LNCaP clone FGC (cell line): Measurements from ENCODE around the gene POP5.
"Not testable (repeated sequence)": the region's sequence is repeated elsewhere in the genome, so short reads cannot be mapped to it uniquely, and the experiment has no call there.

Experiments
- DNase-seq: peaks from one replicate; pipeline ENCODE4 v3.0.0-alpha.2; 2011; ENCODE audit warnings: low read depth
- H3K4me3 ChIP-seq: 2 replicates; pipeline ENCODE4 v1.5.1; 2011; ENCODE audit warnings: mild to moderate bottlenecking, low read depth, low read length, control low read depth
- TF ChIP-seq, protein P1 (sequence below): IDR thresholded peaks from 2 replicates; pipeline ENCODE4 v1.5.1; 2012; ENCODE audit warnings: mild to moderate bottlenecking; ENCODE audit not compliant: control insufficient read depth, insufficient read depth; ENCODE audit errors: extremely low read depth

Gene POP5

DNA sequence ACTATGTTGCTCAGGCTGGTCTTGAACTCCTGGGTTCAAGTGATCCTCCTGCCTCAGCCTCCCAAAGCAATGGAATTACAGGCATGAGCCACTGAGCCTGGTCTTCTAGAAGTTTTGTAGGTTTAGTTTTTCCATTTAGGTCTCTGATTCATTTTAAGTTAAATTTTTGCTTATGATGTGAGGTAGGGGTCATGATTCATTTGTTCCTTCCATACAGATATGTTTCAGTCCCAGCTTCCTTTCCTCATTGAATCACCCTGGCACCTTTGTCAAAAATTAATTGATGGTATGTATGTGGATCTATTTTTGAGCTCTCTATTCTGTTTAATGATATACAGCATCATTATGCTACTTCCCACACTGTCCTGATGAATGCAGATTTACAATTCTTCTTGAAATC, 33.6 kb upstream of the POP5 start:
- no peak for DNase-seq
- TF ChIP-seq, protein P1, sequence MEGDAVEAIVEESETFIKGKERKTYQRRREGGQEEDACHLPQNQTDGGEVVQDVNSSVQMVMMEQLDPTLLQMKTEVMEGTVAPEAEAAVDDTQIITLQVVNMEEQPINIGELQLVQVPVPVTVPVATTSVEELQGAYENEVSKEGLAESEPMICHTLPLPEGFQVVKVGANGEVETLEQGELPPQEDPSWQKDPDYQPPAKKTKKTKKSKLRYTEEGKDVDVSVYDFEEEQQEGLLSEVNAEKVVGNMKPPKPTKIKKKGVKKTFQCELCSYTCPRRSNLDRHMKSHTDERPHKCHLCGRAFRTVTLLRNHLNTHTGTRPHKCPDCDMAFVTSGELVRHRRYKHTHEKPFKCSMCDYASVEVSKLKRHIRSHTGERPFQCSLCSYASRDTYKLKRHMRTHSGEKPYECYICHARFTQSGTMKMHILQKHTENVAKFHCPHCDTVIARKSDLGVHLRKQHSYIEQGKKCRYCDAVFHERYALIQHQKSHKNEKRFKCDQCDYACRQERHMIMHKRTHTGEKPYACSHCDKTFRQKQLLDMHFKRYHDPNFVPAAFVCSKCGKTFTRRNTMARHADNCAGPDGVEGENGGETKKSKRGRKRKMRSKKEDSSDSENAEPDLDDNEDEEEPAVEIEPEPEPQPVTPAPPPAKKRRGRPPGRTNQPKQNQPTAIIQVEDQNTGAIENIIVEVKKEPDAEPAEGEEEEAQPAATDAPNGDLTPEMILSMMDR, result no peak
- no peak overlapping the region for H3K4me3 ChIP-seq

DNA sequence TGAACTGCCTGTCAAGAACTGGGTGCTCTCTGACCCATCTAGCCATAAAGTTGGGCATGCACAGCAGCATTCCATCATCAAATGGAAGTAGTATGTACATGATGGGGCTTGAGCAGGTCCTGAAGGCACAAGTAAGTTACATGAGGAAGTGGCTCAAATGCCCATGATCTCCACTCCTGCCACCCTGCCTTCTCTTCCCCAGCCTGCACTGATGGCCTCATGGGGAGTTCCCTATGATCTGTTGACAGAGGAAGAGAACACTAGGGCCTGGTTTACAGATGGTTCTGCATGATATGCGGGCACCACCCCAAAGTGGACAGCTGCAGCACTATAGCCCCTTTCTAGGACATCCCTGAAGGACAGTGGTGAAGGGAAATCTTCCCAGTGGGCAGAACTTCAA, 30.3 kb upstream of the POP5 start:
- not testable (repeated sequence) for DNase-seq, H3K4me3 ChIP-seq

DNA sequence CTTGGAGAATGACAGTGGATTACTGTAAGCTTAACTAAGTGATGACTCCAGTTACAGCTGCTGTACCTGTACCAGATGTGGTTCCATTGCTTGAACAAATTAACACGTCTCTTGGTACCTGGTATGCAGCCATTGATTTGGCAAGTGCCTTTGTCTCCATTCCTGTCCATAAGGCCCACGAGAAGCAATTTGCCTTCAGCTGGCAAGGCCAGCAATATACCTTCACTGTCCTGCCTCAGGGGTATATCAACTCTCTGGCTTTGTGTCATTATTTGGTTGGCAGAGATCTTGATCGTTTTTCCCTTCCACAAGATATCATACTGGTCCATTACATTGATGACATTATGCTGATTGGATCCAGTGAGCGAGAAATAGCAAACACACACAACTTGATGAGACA, 29.4 kb upstream of the POP5 start:
- no peak overlapping the region for H3K4me3 ChIP-seq
- TF ChIP-seq, protein P1, result no peak
- DNase-seq, result no peak

DNA sequence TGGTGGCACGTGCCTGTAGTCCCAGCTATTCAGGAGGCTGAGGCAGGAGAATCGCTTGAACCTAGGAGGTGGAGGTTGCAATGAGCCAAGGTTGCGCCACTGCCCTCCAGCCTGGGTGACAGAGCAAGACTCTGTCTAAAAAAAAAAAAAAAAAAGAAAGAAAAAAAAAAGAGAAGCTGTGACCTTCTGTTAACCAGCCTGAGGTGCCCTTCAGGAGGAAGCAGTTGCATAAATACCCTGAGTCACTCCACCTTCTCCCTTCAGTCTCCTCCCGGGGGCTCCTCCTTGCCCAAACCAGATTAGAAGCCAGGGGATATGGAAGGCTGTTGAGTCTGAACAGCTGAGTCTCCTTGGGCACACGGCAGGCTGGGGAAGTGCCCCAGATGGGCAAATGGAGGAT, 21.2 kb upstream of the POP5 start:
- H3K4me3 ChIP-seq, DNase-seq: not testable (repeated sequence)

DNA sequence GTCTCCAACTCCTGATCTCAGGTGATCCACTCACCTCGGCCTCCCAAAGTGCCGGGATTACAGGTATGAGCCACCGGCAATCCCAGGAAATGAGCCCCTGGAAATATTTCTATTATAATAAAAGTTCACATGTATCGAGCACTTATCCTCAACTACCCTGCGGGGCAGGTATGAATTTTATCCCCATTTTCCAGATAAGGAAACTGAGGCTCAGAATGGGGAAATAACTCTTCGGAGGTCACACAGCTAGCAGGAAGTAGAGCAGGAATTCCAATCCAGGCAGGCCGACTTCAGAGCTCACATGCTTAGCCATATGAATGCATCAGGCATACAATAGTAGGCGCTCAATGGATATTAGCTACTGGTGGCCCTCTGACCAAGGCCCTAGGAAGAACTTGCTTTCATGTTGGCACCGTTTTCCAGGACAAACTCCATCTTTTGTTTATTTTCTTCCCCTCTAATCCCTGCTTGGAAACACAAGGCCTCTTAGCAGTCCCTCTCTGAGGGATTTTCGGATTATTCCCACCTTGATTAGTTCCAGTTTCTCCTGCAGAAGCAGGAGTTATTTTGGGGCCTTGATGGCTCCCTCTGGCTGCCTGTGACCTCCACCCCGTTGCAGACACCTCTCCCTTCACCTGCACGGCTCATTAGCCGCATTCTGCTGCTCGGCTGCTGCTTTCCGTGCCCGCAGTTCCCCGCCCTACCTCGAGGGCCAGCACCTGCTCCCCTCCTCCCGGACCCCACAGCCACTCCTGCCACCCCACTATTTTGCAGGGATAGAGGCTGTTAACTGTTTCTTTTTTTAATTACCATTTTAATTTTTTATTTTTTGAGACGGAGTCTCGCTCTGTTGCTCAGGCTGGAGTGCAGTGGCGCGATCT, 18.7 kb upstream of the POP5 start:
- no peak for DNase-seq

DNA sequence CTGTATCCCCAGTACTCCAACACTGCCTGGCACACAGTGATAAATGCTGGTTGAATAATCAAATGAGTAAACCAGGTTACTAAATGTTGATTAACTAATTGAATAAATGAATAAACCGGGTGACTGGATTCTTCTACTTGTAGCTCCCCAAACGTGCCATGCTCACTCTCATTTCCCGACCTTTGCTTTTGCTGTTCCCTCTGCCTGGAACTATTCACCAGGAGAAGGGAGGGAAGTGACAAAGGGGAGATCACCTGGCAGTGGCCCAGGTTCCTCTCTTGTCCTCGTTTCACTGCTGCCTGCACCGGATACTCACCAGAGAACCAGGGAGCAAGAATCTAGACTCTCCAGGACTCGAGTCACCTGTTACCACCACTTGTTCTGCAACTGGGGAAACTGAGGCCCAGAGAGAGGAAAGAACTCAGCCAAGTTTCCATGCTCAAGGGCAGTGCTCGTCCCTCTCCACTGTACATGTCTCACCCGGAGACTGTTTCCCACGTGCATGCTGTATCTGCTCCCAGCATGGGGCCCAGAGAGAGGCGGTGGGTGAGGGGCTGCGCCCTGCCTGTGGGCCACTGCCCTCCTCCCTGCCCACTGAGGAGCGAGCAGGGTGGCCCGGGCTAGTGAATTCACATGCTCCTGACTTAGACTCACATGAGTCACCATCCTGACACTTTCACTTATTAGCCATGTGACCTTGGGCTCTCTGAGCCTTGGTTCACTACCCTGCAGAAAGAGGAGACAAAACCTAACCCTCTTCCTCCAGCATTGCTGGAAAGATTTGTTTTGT, 17.7 kb upstream of the POP5 start:
- DNase-seq, result no peak
- TF ChIP-seq, protein P1, result no peak
- H3K4me3 ChIP-seq, result no peak overlapping the region

More for the DNA sequence above, 18.7 kb upstream of the POP5 start:
- TF ChIP-seq, protein P1, result no peak
- no peak overlapping the region for H3K4me3 ChIP-seq

DNA sequence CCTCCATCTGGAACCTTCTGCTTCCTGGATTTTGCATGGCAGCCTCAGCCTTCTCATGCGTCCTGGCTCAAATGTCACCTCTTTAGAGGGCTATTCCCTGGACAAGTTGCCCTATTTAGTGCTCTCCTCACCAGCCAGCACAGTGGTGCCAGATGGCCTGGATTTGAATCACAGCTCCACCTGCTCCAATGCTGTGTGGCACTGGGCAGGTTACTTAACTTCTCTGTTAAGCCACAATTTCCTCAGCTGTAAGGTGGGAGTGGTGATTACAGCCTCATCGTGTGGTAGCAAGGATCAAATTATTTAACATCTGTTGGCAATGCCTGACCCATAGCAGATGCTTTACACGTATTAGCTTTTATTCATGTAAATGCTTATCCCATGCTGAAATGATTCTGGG, 16.7 kb upstream of the POP5 start:
- DNase-seq, result no peak
- H3K4me3 ChIP-seq, result no peak overlapping the region
- TF ChIP-seq, protein P1, result no peak
